HEK293 (cell line): Measurements from ENCODE around the gene APPL2.

ENCODE experiments used
- CTCF ChIA-PET: fragments of 350-600 bp; formaldehyde crosslinking; extraction: SDS; loops from one replicate; lab custom pipeline; 2021; ENCODE audit warnings: antibody characterized with exemption; lab: Yijun Ruan, JAX
- POLR2A ChIA-PET: fragments of 300-600 bp; formaldehyde crosslinking; extraction: SDS; loops from one replicate; lab custom pipeline; 2020; ENCODE audit warnings: antibody characterized with exemption, inconsistent platforms; lab: Yijun Ruan, JAX
- H3K27ac ChIP-seq: fragments of 200-500 bp; sonication (Bioruptor generic); 2 replicates; pipeline ENCODE4 v1.5.1; 2014; ENCODE audit warnings: low read depth, low read length, control low read depth, inconsistent platforms; ENCODE audit errors: extremely low read depth
- H3K36me3 ChIP-seq, 2 experiments: fragments of 200-500 bp in 1 of 2; sonication (Bioruptor generic) in 1 of 2; 1 replicate in 1 of 2; 2 replicates in 1 of 2; pipeline ENCODE4 v1.5.1; 2014 to 2017; ENCODE audit warnings: inconsistent platforms in 2 of 2, low read length in 2 of 2; ENCODE audit not compliant: control insufficient read depth in 2 of 2, insufficient read depth in 1 of 2
- H3K4me1 ChIP-seq: fragments of 200-500 bp; sonication (Bioruptor generic); 2 replicates; pipeline ENCODE4 v1.5.1; 2014; ENCODE audit warnings: mild to moderate bottlenecking, low read length, inconsistent platforms; ENCODE audit not compliant: control insufficient read depth, insufficient read depth
- H3K4me3 ChIP-seq: 2 replicates; pipeline ENCODE4 v1.5.1; 2011; ENCODE audit warnings: low read depth, mild to moderate bottlenecking, control low read depth, low read length, moderate library complexity
- H3K9me3 ChIP-seq: fragments of 200-500 bp; sonication (Bioruptor generic); 2 replicates; pipeline ENCODE4 v1.5.1; 2014; ENCODE audit warnings: low read depth, low read length, inconsistent platforms; ENCODE audit not compliant: control insufficient read depth, insufficient read depth
- AEBP2 ChIP-seq: fragments of 450-650 bp; formaldehyde crosslinking; IDR thresholded peaks from 2 replicates; pipeline ENCODE4 v1.5.1; 2016; ENCODE audit warnings: missing biosample characterization, missing genetic modification characterization, borderline replicate concordance
- FEZF1 ChIP-seq: fragments of 450-650 bp; formaldehyde crosslinking; IDR thresholded peaks from 2 replicates; pipeline ENCODE4 v1.5.1; 2016; ENCODE audit warnings: missing biosample characterization, missing genetic modification characterization
- IKZF3 ChIP-seq: fragments of 450-650 bp; IDR thresholded peaks from 2 replicates; pipeline ENCODE4 v1.5.0; 2018; ENCODE audit warnings: missing biosample characterization, mild to moderate bottlenecking, missing genetic modification characterization, moderate library complexity
- PRDM1 ChIP-seq: fragments of 450-650 bp; formaldehyde crosslinking; IDR thresholded peaks from 2 replicates; pipeline ENCODE4; 2016; ENCODE audit warnings: missing biosample characterization, missing genetic modification characterization
- PRDM2 ChIP-seq: fragments of 450-650 bp; formaldehyde crosslinking; IDR thresholded peaks from 2 replicates; pipeline ENCODE4 v1.5.1; 2016; ENCODE audit warnings: missing biosample characterization, missing genetic modification characterization, borderline replicate concordance
- PRDM4 ChIP-seq: fragments of 450-650 bp; formaldehyde crosslinking; IDR thresholded peaks from 2 replicates; pipeline ENCODE4 v1.5.1; 2017; ENCODE audit warnings: missing biosample characterization, missing genetic modification characterization
- TCF7L2 ChIP-seq: IDR thresholded peaks from 2 replicates; pipeline ENCODE4 v1.6.1; 2011; ENCODE audit warnings: low read depth, mild to moderate bottlenecking, inconsistent platforms, low read length, moderate library complexity, borderline replicate concordance
- ZFP69B ChIP-seq: fragments of 450-650 bp; formaldehyde crosslinking; IDR thresholded peaks from 2 replicates; pipeline ENCODE4 v1.5.1; 2016; ENCODE audit warnings: missing biosample characterization, missing genetic modification characterization
- ZNF112 ChIP-seq: fragments of 450-650 bp; formaldehyde crosslinking; IDR thresholded peaks from 2 replicates; pipeline ENCODE4 v1.5.0; 2017; ENCODE audit warnings: missing biosample characterization, missing genetic modification characterization
- ZNF18 ChIP-seq: fragments of 450-650 bp; formaldehyde crosslinking; IDR thresholded peaks from 2 replicates; pipeline ENCODE4 v1.5.1; 2016; ENCODE audit warnings: missing biosample characterization, missing genetic modification characterization
- ZNF266 ChIP-seq: fragments of 450-650 bp; formaldehyde crosslinking; IDR thresholded peaks from 2 replicates; pipeline ENCODE4 v1.5.1; 2016; ENCODE audit warnings: missing biosample characterization, missing genetic modification characterization, low read depth
- ZNF311 ChIP-seq: fragments of 450-650 bp; formaldehyde crosslinking; IDR thresholded peaks from 2 replicates; pipeline ENCODE4 v1.5.1; 2017; ENCODE audit warnings: missing biosample characterization, missing genetic modification characterization, borderline replicate concordance
- ZNF473 ChIP-seq: fragments of 450-650 bp; formaldehyde crosslinking; IDR thresholded peaks from 2 replicates; pipeline ENCODE4 v1.5.1; 2017; ENCODE audit warnings: missing biosample characterization, missing genetic modification characterization
- ZNF510 ChIP-seq: fragments of 450-650 bp; formaldehyde crosslinking; IDR thresholded peaks from 2 replicates; pipeline ENCODE4 v1.5.1; 2018; ENCODE audit warnings: mild to moderate bottlenecking, missing genetic modification characterization, missing biosample characterization; ENCODE audit not compliant: insufficient replicate concordance
- ZNF558 ChIP-seq: fragments of 450-650 bp; formaldehyde crosslinking; IDR thresholded peaks from 2 replicates; pipeline ENCODE4 v1.5.1; 2016; ENCODE audit warnings: missing biosample characterization, missing genetic modification characterization

APPL2 gene

GRCh38 chr12:105164068-105164467 is 71.9 kb downstream of the APPL2 start:
- no peak overlapping the region for H3K4me3 ChIP-seq
- TF ChIP-seq ZFP69B (tag by site-specific recombination) (no peak), AEBP2 (tag by site-specific recombination) (no peak), TCF7L2 (no peak), ZNF266 (tag by site-specific recombination) (no peak), ZNF112 (tag by site-specific recombination) (no peak), IKZF3 (no peak), ZNF473 (no peak), ZNF558 (tag by site-specific recombination) (no peak), FEZF1 (no peak), ZNF311 (tag by site-specific recombination) (no peak), ZNF18 (tag by site-specific recombination) (no peak), PRDM2 (no peak), PRDM4 (no peak), ZNF510 (tag by site-specific recombination) (no peak), PRDM1 (tag by site-specific recombination) (no peak)
- TF ChIP-seq, all 188 proteins: peak for 0
- CTCF ChIA-PET: no interaction called here
- Histone ChIP-seq H3K9me3 (no peaks in the 10 kb centered on the region), H3K4me1 (no peaks in the 10 kb centered on the region), H3K36me3 (peaks cover 69 to 71% of the 10 kb centered on the region in 2 experiments), H3K27ac (no peak overlapping the region)
- POLR2A ChIA-PET: no interaction called here
